ENCODE measurements around the gene ATP1A3.
A peak's percentile ranks its signal among the peaks of the same experiment; 100 is the strongest.

The ATP1A3 gene

DNA sequence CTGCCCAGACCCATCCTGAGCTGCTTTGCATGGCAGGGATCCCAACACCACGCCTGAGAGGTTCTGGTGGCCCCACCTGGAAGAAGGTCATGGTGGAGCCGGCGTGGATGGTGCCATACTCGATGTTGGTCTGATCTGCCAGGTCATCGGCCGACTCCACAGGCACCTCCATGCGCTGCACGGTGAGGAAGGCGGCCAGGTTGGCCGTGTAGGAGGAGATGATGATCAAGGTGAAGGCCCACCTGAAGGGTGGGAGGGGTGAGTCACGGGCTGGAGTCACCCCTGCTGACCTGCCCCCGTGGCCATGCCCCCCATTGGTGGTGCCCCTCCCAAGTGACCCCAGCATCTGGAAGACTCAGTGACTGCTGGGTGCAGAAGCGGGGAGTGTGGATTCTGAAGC is 12.5 kb upstream of the ATP1A3 start:
- Histone ChIP-seq H3K9ac (ENCODE audit: insufficient read length, low read depth) (no peak overlapping the region), H3K4me1 (ENCODE audit: insufficient read depth, insufficient read length) (peaks cover 2% of the 10 kb centered on the region), H3K27me3 (ENCODE audit: insufficient read depth, insufficient read length) (peaks cover 3% of the 10 kb centered on the region), H3K9me3 (ENCODE audit: insufficient read depth, low read length) (no peaks in the 10 kb centered on the region), H3K36me3 (ENCODE audit: insufficient read depth, insufficient read length, low read length) (no peaks in the 10 kb centered on the region), H3K4me3 (ENCODE audit: insufficient read length, low read depth) (no peak overlapping the region)
- DNase-seq (ENCODE audit: low read depth, low spot score) = no peak
- no peak for TF ChIP-seq SUZ12 (IDR thresholded peaks at IDR 0.05; ENCODE audit: extremely low read depth, insufficient read depth, insufficient read length)
- TF ChIP-seq YY1 (IDR thresholded peaks at IDR 0.05; ENCODE audit: insufficient read depth, insufficient read length) = no peak
- no peak for TF ChIP-seq ZNF274 (IDR thresholded peaks at IDR 0.05; ENCODE audit: low read depth, low read length)

DNA sequence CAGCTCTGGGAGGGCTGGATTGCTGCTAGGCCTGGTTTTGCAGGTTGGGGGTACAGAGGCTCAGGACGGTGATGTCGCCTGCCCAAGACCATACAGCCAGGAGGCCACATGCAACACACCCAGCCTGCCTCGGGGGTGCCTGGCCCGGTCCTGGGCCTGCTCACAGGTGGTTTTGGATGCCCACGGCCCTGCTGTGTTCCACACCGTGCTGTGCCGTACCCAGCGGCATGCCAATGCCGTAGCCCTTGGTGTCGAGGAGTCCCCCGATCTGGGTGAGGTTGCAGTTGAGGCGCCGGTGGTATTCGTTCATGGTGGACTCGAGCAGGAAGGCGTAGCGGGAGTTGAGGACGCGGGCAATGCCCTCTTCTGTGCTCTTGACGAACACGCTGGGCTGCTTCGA is 11.5 kb upstream of the ATP1A3 start:
- DNase-seq (ENCODE audit: low read depth, low spot score) = no peak
- TF ChIP-seq SUZ12 (IDR thresholded peaks at IDR 0.05; ENCODE audit: extremely low read depth, insufficient read depth, insufficient read length) (no peak), ZNF274 (IDR thresholded peaks at IDR 0.05; ENCODE audit: low read depth, low read length) (no peak), YY1 (IDR thresholded peaks at IDR 0.05; ENCODE audit: insufficient read depth, insufficient read length) (no peak)
- Histone ChIP-seq H3K9me3 (ENCODE audit: insufficient read depth, low read length) (no peaks in the 10 kb centered on the region), H3K27me3 (ENCODE audit: insufficient read depth, insufficient read length) (peaks cover 6% of the 10 kb centered on the region), H3K9ac (ENCODE audit: insufficient read length, low read depth) (no peak overlapping the region), H3K4me1 (ENCODE audit: insufficient read depth, insufficient read length) (peaks cover 2% of the 10 kb centered on the region), H3K4me3 (ENCODE audit: insufficient read length, low read depth) (no peak overlapping the region), H3K36me3 (ENCODE audit: insufficient read depth, insufficient read length, low read length) (no peaks in the 10 kb centered on the region)

DNA sequence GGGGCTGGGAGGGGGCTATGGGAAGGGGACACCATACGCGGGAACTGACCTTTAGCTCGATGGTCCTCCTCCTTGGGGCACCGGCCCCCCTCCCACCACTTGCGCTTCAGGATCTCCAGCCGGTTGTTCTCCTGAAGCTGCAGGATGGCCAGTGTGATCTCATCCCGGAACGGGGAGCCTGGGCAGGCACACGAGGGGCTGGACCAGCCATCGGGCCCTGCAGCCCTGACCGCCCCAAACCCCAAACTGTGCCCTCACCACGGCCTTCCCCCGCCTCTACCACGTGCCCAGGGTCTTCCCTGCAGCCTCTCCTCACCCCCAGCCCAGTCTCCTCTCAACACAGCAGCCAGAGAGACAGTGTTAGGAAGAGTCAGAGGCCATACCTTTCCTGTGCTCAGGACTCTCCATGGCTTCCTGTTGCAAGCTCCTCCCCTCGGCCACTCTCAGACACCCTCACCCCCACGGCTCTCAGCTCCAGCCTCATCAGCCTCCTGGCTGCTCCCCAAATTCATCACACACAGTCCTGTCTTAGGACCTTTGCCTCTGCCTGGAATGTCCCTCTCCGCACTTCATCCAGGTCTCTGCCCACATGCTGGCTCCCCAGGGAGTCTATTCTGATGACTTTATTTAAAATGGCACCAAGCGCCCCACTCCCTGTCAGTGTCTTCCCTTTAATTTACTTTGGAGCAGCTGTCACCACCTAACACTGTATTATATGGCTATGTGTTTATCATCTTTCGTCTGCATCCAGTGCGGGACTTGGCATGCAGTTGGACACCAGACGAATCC is 9.7 kb upstream of the ATP1A3 start:
- no peak overlapping the region for H3K9ac ChIP-seq (ENCODE audit: insufficient read length, low read depth)
- DNase-seq (ENCODE audit: low read depth, low spot score) = no peak
- H3K9me3 ChIP-seq (ENCODE audit: insufficient read depth, low read length) = no peaks in the 10 kb centered on the region
- H3K36me3 ChIP-seq (ENCODE audit: insufficient read depth, insufficient read length, low read length) = no peaks in the 10 kb centered on the region
- no peak overlapping the region for H3K4me3 ChIP-seq (ENCODE audit: insufficient read length, low read depth)
- no peak for TF ChIP-seq ZNF274 (IDR thresholded peaks at IDR 0.05; ENCODE audit: low read depth, low read length)
- TF ChIP-seq YY1 (IDR thresholded peaks at IDR 0.05; ENCODE audit: insufficient read depth, insufficient read length) = no peak
- TF ChIP-seq SUZ12 (IDR thresholded peaks at IDR 0.05; ENCODE audit: extremely low read depth, insufficient read depth, insufficient read length) = no peak
- H3K4me1 ChIP-seq (ENCODE audit: insufficient read depth, insufficient read length) = peaks cover 7% of the 10 kb centered on the region
- peaks cover 22% of the 10 kb centered on the region for H3K27me3 ChIP-seq (ENCODE audit: insufficient read depth, insufficient read length)

DNA sequence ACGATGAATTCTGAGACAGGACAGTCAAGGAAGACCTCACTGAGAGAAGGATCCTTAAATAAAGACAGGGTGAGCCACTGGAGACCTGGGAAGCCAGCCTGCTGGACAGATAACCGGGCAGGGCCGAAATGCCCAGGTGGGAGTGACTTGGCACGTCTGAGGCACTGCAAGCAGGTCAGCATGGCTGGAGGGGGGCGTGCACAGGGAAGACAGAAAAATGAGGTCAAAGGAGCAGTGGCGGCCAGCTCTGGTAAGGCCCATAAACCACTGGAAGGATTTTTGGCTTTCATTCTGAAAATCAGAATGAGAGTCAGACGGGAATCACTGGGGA is 5.8 kb upstream of the ATP1A3 start:
- Histone ChIP-seq H3K36me3 (ENCODE audit: insufficient read depth, insufficient read length, low read length) (no peaks in the 10 kb centered on the region), H3K9me3 (ENCODE audit: insufficient read depth, low read length) (no peaks in the 10 kb centered on the region), H3K4me1 (ENCODE audit: insufficient read depth, insufficient read length) (peaks cover 9% of the 10 kb centered on the region), H3K9ac (ENCODE audit: insufficient read length, low read depth) (no peak overlapping the region), H3K27me3 (ENCODE audit: insufficient read depth, insufficient read length) (peaks cover 58% of the 10 kb centered on the region), H3K4me3 (ENCODE audit: insufficient read length, low read depth) (no peak overlapping the region)
- TF ChIP-seq YY1 (IDR thresholded peaks at IDR 0.05; ENCODE audit: insufficient read depth, insufficient read length) (no peak), SUZ12 (IDR thresholded peaks at IDR 0.05; ENCODE audit: extremely low read depth, insufficient read depth, insufficient read length) (no peak), ZNF274 (IDR thresholded peaks at IDR 0.05; ENCODE audit: low read depth, low read length) (no peak)
- no peak for DNase-seq (ENCODE audit: low read depth, low spot score)

DNA sequence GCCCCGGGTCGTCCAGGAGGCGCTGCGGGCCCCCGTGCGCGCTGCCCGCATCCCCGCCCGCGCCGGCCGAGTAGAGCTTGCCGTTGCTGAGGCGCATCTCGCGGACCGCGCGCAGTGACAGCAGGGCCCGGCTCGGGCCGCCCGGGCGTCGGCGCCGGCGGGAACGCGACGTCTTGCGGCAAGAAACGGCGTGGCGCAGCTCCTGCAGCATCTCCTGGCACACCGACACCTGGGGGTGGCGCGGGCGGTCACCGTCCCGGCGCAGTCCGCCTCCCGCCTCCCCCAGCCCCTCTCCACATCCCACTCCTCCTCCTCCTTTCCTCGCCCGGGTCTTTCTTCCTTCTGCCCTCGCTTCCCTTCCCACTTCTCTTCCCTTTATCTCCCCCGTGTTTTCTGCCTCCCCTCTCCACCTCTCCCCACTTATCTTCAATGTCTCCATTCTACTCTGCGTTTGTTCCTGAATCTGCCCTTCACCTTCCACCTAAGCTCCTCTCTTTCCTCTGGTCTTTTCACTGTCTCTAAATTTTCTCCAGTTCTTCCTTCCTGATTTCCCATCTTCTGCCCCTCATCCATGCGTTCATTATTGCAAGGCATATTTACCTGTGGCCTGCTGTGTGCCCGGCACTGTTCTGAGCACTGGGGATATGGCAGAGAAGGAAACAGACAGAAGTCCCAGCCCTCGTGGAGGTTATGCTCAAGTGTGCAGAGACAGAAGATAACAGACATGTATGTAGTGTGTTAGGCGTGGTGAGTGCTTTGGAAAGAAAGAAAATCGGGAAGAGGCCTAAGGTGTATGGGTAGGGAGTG is 5.2 kb upstream of the ATP1A3 start:
- no peaks in the 10 kb centered on the region for H3K9me3 ChIP-seq (ENCODE audit: insufficient read depth, low read length)
- DNase-seq (ENCODE audit: low read depth, low spot score) = no peak
- H3K27me3 ChIP-seq (ENCODE audit: insufficient read depth, insufficient read length) = peaks cover 63% of the 10 kb centered on the region
- no peak overlapping the region for H3K4me3 ChIP-seq (ENCODE audit: insufficient read length, low read depth)
- H3K4me1 ChIP-seq (ENCODE audit: insufficient read depth, insufficient read length) = peaks cover 9% of the 10 kb centered on the region
- H3K9ac ChIP-seq (ENCODE audit: insufficient read length, low read depth) = no peak overlapping the region
- TF ChIP-seq YY1 (IDR thresholded peaks at IDR 0.05; ENCODE audit: insufficient read depth, insufficient read length) (no peak), ZNF274 (IDR thresholded peaks at IDR 0.05; ENCODE audit: low read depth, low read length) (no peak), SUZ12 (IDR thresholded peaks at IDR 0.05; ENCODE audit: extremely low read depth, insufficient read depth, insufficient read length) (no peak)
- no peaks in the 10 kb centered on the region for H3K36me3 ChIP-seq (ENCODE audit: insufficient read depth, insufficient read length, low read length)

DNA sequence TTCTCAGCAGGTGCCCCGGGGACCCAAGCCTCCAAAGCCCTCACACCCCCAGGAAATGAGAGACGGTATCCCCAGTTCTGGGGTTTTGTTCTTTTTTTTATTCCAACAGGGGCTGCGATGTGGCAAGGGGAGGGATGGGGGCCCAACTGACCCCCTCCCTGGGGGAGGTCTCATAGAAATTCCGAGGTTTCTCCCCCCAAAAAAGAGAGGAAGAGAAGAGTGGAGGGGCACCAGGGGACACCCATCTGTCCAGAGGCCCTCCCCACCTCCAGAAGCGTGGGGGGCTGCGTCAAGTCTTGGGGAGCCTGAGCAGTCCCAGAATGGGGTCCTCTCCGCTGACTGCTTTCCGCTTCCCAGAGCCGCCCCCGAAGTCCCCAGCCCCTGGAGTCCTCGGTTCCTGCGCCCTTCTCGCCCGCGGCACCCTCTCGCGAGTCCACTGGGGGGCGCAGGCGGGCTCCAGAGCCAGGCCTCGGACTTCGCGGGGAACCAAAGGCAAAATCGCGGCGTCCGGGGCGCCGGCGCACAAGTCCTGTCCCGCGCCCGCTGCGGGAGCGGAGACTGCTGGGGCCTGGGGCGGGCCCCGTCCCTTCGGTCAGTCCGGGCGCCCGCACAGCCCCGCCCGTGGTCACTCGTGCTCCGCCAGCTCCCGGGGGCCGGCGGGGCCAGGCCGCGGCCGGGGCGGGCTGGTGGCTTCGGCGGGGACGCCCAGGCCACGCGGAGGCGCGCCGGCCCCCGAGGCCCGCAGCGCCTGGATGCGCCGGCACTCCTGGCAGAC is 4.4 kb upstream of the ATP1A3 start:
- Histone ChIP-seq H3K4me1 (ENCODE audit: insufficient read depth, insufficient read length) (peaks cover 9% of the 10 kb centered on the region), H3K9ac (ENCODE audit: insufficient read length, low read depth) (no peak overlapping the region), H3K27me3 (ENCODE audit: insufficient read depth, insufficient read length) (peaks cover 67% of the 10 kb centered on the region)

More for the DNA sequence above, 4.4 kb upstream of the ATP1A3 start:
- TF ChIP-seq YY1 (IDR thresholded peaks at IDR 0.05; ENCODE audit: insufficient read depth, insufficient read length) (no peak), ZNF274 (IDR thresholded peaks at IDR 0.05; ENCODE audit: low read depth, low read length) (no peak), SUZ12 (IDR thresholded peaks at IDR 0.05; ENCODE audit: extremely low read depth, insufficient read depth, insufficient read length) (no peak)
- Histone ChIP-seq H3K9me3 (ENCODE audit: insufficient read depth, low read length) (no peaks in the 10 kb centered on the region), H3K36me3 (ENCODE audit: insufficient read depth, insufficient read length, low read length) (no peaks in the 10 kb centered on the region), H3K4me3 (ENCODE audit: insufficient read length, low read depth) (peak overlapping the region; percentile 18)
- DNase-seq (ENCODE audit: low read depth, low spot score) = peak; percentile 33
